KMS-11 (cell line): ENCODE data around the gene MORF4L1.
"Not testable (repeated sequence)": the region's sequence is repeated elsewhere in the genome, so short reads cannot be mapped to it uniquely, and the experiment has no call there.

Experiments
- H2AFZ ChIP-seq: fragments of 200-600 bp; sonication (generic); 2 replicates; pipeline ENCODE4 v1.6.1; 2016; ENCODE audit warnings: antibody characterized with exemption, mixed run types, low read depth
- H3K27ac ChIP-seq: fragments of 200-600 bp; sonication (generic); 2 replicates; pipeline ENCODE4 v1.6.1; 2016; ENCODE audit warnings: mild to moderate bottlenecking, mixed run types
- H3K27me3 ChIP-seq: fragments of 200-600 bp; sonication (generic); 2 replicates; pipeline ENCODE4 v1.6.1; 2017; ENCODE audit warnings: mild to moderate bottlenecking, low read depth, mixed run types, moderate library complexity; ENCODE audit not compliant: insufficient read depth
- H3K36me3 ChIP-seq: fragments of 200-600 bp; sonication (generic); 2 replicates; pipeline ENCODE4 v1.6.1; 2017; ENCODE audit warnings: mild to moderate bottlenecking, mixed run types; ENCODE audit not compliant: insufficient read depth
- H3K4me1 ChIP-seq: fragments of 200-600 bp; sonication (generic); 2 replicates; pipeline ENCODE4 v1.6.1; 2016; ENCODE audit warnings: mild to moderate bottlenecking, low read depth, mixed run types; ENCODE audit not compliant: poor library complexity, severe bottlenecking
- H3K4me2 ChIP-seq: fragments of 200-600 bp; sonication (generic); 2 replicates; pipeline ENCODE4 v1.7.0; 2016; ENCODE audit warnings: mild to moderate bottlenecking, mixed run types
- H3K4me3 ChIP-seq: fragments of 200-600 bp; sonication (generic); IDR thresholded peaks from 2 replicates; pipeline ENCODE4 v1.6.1; 2017; ENCODE audit warnings: low read depth, low read length, mixed read lengths; ENCODE audit not compliant: insufficient read depth
- H3K79me2 ChIP-seq: fragments of 200-600 bp; sonication (generic); 2 replicates; pipeline ENCODE4 v1.6.1; 2016; ENCODE audit warnings: low read depth, mixed run types; ENCODE audit not compliant: insufficient read depth
- H3K9ac ChIP-seq: fragments of 200-600 bp; sonication (generic); 2 replicates; pipeline ENCODE4 v1.6.1; 2016; ENCODE audit warnings: mild to moderate bottlenecking, mixed run types
- H4K20me1 ChIP-seq: fragments of 200-600 bp; sonication (generic); 2 replicates; pipeline ENCODE4 v1.6.1; 2016; ENCODE audit warnings: mild to moderate bottlenecking, mixed run types; ENCODE audit not compliant: insufficient read depth
- TF ChIP-seq, protein P1 (sequence below): fragments of 200-600 bp; sonication (generic); conservative IDR thresholded peaks from 2 replicates; pipeline ENCODE4 v1.6.1; 2017; ENCODE audit warnings: low read depth, mild to moderate bottlenecking, antibody characterized with exemption, low read length, moderate library complexity, mixed read lengths

Gene MORF4L1

DNA sequence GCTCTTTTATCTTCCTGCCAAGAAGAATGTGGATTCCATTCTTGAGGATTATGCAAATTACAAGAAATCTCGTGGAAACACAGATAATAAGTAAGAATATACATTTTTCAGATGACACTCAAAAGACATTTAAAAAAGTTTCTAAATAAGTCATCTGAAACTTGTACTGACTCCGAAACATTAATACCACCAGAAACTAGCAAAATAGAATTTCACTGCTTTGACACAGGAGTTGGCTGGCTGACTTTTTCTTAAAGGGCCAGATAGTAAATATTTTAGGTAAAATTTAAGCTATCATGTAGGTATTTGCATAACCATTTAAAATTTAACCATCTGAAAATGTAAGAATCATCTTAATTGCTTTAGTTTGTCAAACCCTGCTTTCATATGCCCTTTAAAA lies 20.8 kb downstream of the MORF4L1 start:
- H3K4me3 ChIP-seq = no peak overlapping the region
- TF ChIP-seq, protein P1, sequence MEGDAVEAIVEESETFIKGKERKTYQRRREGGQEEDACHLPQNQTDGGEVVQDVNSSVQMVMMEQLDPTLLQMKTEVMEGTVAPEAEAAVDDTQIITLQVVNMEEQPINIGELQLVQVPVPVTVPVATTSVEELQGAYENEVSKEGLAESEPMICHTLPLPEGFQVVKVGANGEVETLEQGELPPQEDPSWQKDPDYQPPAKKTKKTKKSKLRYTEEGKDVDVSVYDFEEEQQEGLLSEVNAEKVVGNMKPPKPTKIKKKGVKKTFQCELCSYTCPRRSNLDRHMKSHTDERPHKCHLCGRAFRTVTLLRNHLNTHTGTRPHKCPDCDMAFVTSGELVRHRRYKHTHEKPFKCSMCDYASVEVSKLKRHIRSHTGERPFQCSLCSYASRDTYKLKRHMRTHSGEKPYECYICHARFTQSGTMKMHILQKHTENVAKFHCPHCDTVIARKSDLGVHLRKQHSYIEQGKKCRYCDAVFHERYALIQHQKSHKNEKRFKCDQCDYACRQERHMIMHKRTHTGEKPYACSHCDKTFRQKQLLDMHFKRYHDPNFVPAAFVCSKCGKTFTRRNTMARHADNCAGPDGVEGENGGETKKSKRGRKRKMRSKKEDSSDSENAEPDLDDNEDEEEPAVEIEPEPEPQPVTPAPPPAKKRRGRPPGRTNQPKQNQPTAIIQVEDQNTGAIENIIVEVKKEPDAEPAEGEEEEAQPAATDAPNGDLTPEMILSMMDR = no peak
- H3K27ac ChIP-seq = no peak overlapping the region
- no peak overlapping the region for H3K9ac ChIP-seq
- no peaks in the 10 kb centered on the region for H3K27me3 ChIP-seq
- no peak overlapping the region for H2AFZ ChIP-seq
- H3K4me1 ChIP-seq = no peaks in the 10 kb centered on the region
- 0 out of 2 replicates have a peak, but pooled peaks cover 5% of the 10 kb centered on the region for H4K20me1 ChIP-seq
- H3K4me2 ChIP-seq = no peak overlapping the region
- H3K79me2 ChIP-seq = peaks cover 19% of the 10 kb centered on the region; the same call in 1 of the 2 replicates
- peaks cover 29% of the 10 kb centered on the region; the same call in 1 of the 2 replicates for H3K36me3 ChIP-seq

- H3K36me3 ChIP-seq = peaks cover 29% of the 10 kb centered on the region; the same call in 1 of the 2 replicates
- no peak overlapping the region for H3K9ac ChIP-seq
- H3K4me1 ChIP-seq = no peaks in the 10 kb centered on the region
- no peak overlapping the region for H3K4me3 ChIP-seq
- no peaks in the 10 kb centered on the region for H3K27me3 ChIP-seq
- H4K20me1 ChIP-seq = 0 out of 2 replicates have a peak, but pooled peaks cover 5% of the 10 kb centered on the region
- 0 out of 2 replicates have a peak, but pooled peaks cover 13% of the 10 kb centered on the region for H3K79me2 ChIP-seq
- H3K27ac ChIP-seq = no peak overlapping the region
- no peak overlapping the region for H2AFZ ChIP-seq
- TF ChIP-seq, protein P1 = no peak
- no peak overlapping the region for H3K4me2 ChIP-seq
Measured at GRCh38 chr15:78895471-78895870, 22.8 kb downstream of the MORF4L1 start.

- H2AFZ ChIP-seq = no peak overlapping the region
- no peak overlapping the region for H3K9ac ChIP-seq
- no peak overlapping the region for H3K4me2 ChIP-seq
- H3K27me3 ChIP-seq = no peaks in the 10 kb centered on the region
- H3K79me2 ChIP-seq = 0 out of 2 replicates have a peak, but pooled peaks cover 10% of the 10 kb centered on the region
- H3K27ac ChIP-seq = no peak overlapping the region
- peaks cover 14% of the 10 kb centered on the region; the same call in 1 of the 2 replicates for H3K36me3 ChIP-seq
- H4K20me1 ChIP-seq = 0 out of 2 replicates have a peak, but pooled peaks cover 5% of the 10 kb centered on the region
- no peak overlapping the region for H3K4me3 ChIP-seq
- TF ChIP-seq, protein P1 = no peak
- H3K4me1 ChIP-seq = no peaks in the 10 kb centered on the region
Measured at GRCh38 chr15:78898540-78898939, 25.9 kb downstream of the MORF4L1 start.

DNA sequence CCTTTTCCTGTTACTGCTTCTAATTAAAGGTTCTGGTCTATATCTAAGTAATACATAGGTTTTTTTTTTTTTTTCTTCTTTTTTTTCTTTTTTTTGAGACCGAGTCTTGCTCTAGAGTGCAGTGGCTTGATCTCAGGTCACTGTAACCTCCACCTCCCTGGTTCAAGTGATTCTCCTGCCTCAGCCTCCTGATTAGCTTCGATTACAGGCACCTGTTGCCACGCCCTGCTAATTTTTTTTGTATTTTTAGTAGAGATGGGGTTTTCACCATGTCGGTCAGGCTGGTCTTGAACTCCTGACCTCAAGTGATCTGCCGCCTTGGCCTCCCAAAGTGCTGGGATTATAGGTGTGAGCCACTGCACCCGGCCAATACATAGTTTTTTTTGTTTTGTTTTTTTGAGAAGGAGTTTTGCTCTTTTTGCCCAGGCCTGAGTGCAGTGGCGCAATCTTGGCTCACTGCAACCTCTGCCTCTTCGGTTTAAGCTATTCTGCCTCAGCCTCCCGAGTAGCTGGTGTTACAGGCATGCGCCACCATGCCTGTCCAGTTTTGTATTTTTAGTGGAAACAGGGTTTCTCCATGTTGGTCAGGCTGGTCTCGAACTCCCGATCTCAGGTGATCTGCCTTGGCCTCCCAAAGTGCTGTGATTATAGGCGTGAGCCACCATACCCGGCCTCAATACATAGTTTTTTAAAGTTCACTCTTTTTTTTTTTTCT lies 28.3 kb downstream of the MORF4L1 start:
- H3K4me1 ChIP-seq, H3K27me3 ChIP-seq, H3K27ac ChIP-seq, H3K4me2 ChIP-seq, H3K36me3 ChIP-seq, H2AFZ ChIP-seq, H3K79me2 ChIP-seq, H3K9ac ChIP-seq, H3K4me3 ChIP-seq, H4K20me1 ChIP-seq: not testable (repeated sequence)

- not testable (repeated sequence) for H3K4me1 ChIP-seq, H3K4me3 ChIP-seq, H3K36me3 ChIP-seq, H3K9ac ChIP-seq, H3K4me2 ChIP-seq, H3K27ac ChIP-seq, H4K20me1 ChIP-seq, H3K79me2 ChIP-seq, H3K27me3 ChIP-seq, H2AFZ ChIP-seq
Measured at GRCh38 chr15:78902281-78903032, 29.8 kb downstream of the MORF4L1 start.
